Mesenchymal stem cell (in vitro differentiated cells and primary cell): Measurements from ENCODE around the gene CDKN2B.

ENCODE experiments used
- DNase-seq: peaks from one replicate; pipeline ENCODE4 v3.0.0-alpha.2; 2013
- H2AFZ ChIP-seq: one replicate; pipeline ENCODE4 v1.6.1; 2013; ENCODE audit warnings: low read depth, mild to moderate bottlenecking, control low read depth, inconsistent platforms, low read length, moderate library complexity
- H2AK5ac ChIP-seq: 2 replicates; pipeline ENCODE4 v1.6.1; 2013; ENCODE audit warnings: low read length, moderate library complexity, mild to moderate bottlenecking, inconsistent platforms; ENCODE audit not compliant: severe bottlenecking
- H2BK120ac ChIP-seq: one replicate; pipeline ENCODE4 v1.6.1; 2013; ENCODE audit warnings: low read depth, mild to moderate bottlenecking, inconsistent platforms, low read length, moderate library complexity
- H2BK12ac ChIP-seq, 2 experiments: one replicate each; pipeline ENCODE4 v1.6.1; 2013; ENCODE audit warnings: inconsistent platforms in 2 of 2, low read length in 2 of 2, mild to moderate bottlenecking in 2 of 2, moderate library complexity in 2 of 2, control low read depth in 1 of 2
- H2BK15ac ChIP-seq: one replicate; pipeline ENCODE4 v1.6.1; 2013; ENCODE audit warnings: mild to moderate bottlenecking, low read depth, inconsistent platforms; ENCODE audit not compliant: poor library complexity, severe bottlenecking
- H2BK5ac ChIP-seq: 2 replicates; pipeline ENCODE4 v1.6.1; 2013; ENCODE audit warnings: low read depth, mild to moderate bottlenecking, low read length, control low read depth, inconsistent platforms; ENCODE audit not compliant: poor library complexity, severe bottlenecking
- H3K14ac ChIP-seq, 2 experiments: one replicate each; pipeline ENCODE4 v1.6.1; 2013; ENCODE audit warnings: inconsistent platforms in 2 of 2, low read length in 2 of 2, control low read depth in 1 of 2, mild to moderate bottlenecking in 1 of 2, moderate library complexity in 1 of 2
- H3K18ac ChIP-seq, 2 experiments: one replicate each; pipeline ENCODE4 v1.6.1; 2013; ENCODE audit warnings: inconsistent platforms in 2 of 2, low read length in 2 of 2, control low read depth in 1 of 2, low read depth in 1 of 2, mild to moderate bottlenecking in 1 of 2
- H3K23ac ChIP-seq, 2 experiments: one replicate each; pipeline ENCODE4 v1.6.1; 2013; ENCODE audit warnings: inconsistent platforms in 2 of 2, low read length in 2 of 2, mild to moderate bottlenecking in 2 of 2, moderate library complexity in 2 of 2, control low read depth in 1 of 2
- H3K27ac ChIP-seq: 2 replicates; pipeline ENCODE4 v1.5.1; 2013; ENCODE audit warnings: mild to moderate bottlenecking, moderate library complexity, low read length, control low read depth, inconsistent platforms; ENCODE audit not compliant: poor library complexity, severe bottlenecking
- H3K27me3 ChIP-seq, 2 experiments: 2 replicates each; pipeline versions ENCODE4 v1.6.1 to v1.7.0; 2013; ENCODE audit warnings: low read length in 2 of 2, mild to moderate bottlenecking in 2 of 2, moderate library complexity in 2 of 2, control low read depth in 1 of 2, inconsistent platforms in 1 of 2; ENCODE audit not compliant: control insufficient read depth in 1 of 2, insufficient read depth in 1 of 2
- H3K36me3 ChIP-seq, 2 experiments: 2 replicates each; pipeline versions ENCODE4 v1.6.1 to v1.7.0; 2013; ENCODE audit warnings: low read length in 2 of 2, control low read depth in 1 of 2, inconsistent platforms in 1 of 2, low read depth in 1 of 2, mild to moderate bottlenecking in 1 of 2; ENCODE audit not compliant: insufficient read depth in 2 of 2, control insufficient read depth in 1 of 2
- H3K4ac ChIP-seq, 2 experiments: one replicate each; pipeline ENCODE4 v1.6.1; 2013; ENCODE audit warnings: inconsistent platforms in 2 of 2, low read length in 2 of 2, mild to moderate bottlenecking in 2 of 2, moderate library complexity in 2 of 2, control low read depth in 1 of 2, low read depth in 1 of 2
- H3K4me1 ChIP-seq: 2 replicates; pipeline ENCODE4 v1.6.1; 2013; ENCODE audit warnings: low read depth, low read length, control low read depth; ENCODE audit not compliant: control insufficient read depth, insufficient read depth
- H3K4me2 ChIP-seq: 2 replicates; pipeline ENCODE4 v1.6.1; 2013; ENCODE audit warnings: low read length, mild to moderate bottlenecking, inconsistent platforms; ENCODE audit not compliant: poor library complexity, severe bottlenecking
- H3K4me3 ChIP-seq, 2 experiments: 2 replicates each; pipeline versions ENCODE4 v1.5.1 to v1.7.0; 2013; ENCODE audit warnings: low read length in 2 of 2, mild to moderate bottlenecking in 2 of 2, control low read depth in 1 of 2, low read depth in 1 of 2; ENCODE audit not compliant: insufficient read depth in 1 of 2
- H3K79me1 ChIP-seq: replicated peaks from 2 replicates; pipeline ENCODE4 v1.6.1; 2013; ENCODE audit warnings: mild to moderate bottlenecking, control low read depth, low read length, inconsistent platforms; ENCODE audit not compliant: poor library complexity, severe bottlenecking
- H3K9ac ChIP-seq: 2 replicates; pipeline ENCODE4 v1.7.0; 2013; ENCODE audit warnings: mild to moderate bottlenecking, low read length, moderate library complexity
- H3K9me3 ChIP-seq: 2 replicates; pipeline ENCODE4 v1.7.0; 2013; ENCODE audit warnings: mild to moderate bottlenecking, low read length; ENCODE audit not compliant: control insufficient read depth
- H4K8ac ChIP-seq: one replicate; pipeline ENCODE4 v1.6.1; 2013; ENCODE audit warnings: inconsistent platforms, mild to moderate bottlenecking, low read length, moderate library complexity
- H4K91ac ChIP-seq: one replicate; pipeline ENCODE4 v1.6.1; 2013; ENCODE audit warnings: mild to moderate bottlenecking, low read length, inconsistent platforms
- WGBS: methylation state at CpG from one replicate; pipeline ENCODE4 v1.1.7; 2013; ENCODE audit warnings: mixed read lengths; 5-methylcytosine and 5-hydroxymethylcytosine counted together

Gene CDKN2B

GRCh38 chr9:21972361-21972760 is 36.7 kb downstream of the CDKN2B start:
- Histone ChIP-seq H3K9ac (no peak overlapping the region), H4K91ac (no peak overlapping the region), H2BK12ac (no peak overlapping the region), H2AK5ac (no peak overlapping the region), H2BK120ac (no peak overlapping the region), H2BK5ac (no peak overlapping the region), H3K9me3 (no peaks in the 10 kb centered on the region), H3K36me3 (peaks cover 6 to 24% of the 10 kb centered on the region in 2 experiments), H4K8ac (no peak overlapping the region), H2BK15ac (no peak overlapping the region), H3K27ac (no peak overlapping the region), H3K4me1 (peaks cover 20% of the 10 kb centered on the region), H3K23ac (no peak overlapping the region), H3K4ac (no peak overlapping the region), H3K4me2 (peak overlapping the region; percentile 12), H3K27me3 (peaks cover 43 to 100% of the 10 kb centered on the region in 2 experiments), H2AFZ (no peak overlapping the region), H3K18ac (no peak overlapping the region), H3K79me1 (peaks cover 13% of the 10 kb centered on the region), H3K4me3 (peak overlapping the region in 1 of 2 experiments; percentile 85), H3K14ac (no peak overlapping the region)
- DNase-seq: no peak

GRCh38 chr9:21970800-21971640 is 38.1 kb downstream of the CDKN2B start:
- H3K4ac ChIP-seq: peak overlapping the region in 1 of 2 experiments; percentile 33
- H3K36me3 ChIP-seq: peaks cover 6 to 29% of the 10 kb centered on the region in 2 experiments
- H3K27me3 ChIP-seq: peaks cover 47 to 94% of the 10 kb centered on the region in 2 experiments
- peak overlapping the region in 1 of 2 experiments; percentile 33 for H3K4me3 ChIP-seq
- no peak overlapping the region for H4K8ac ChIP-seq
- peak overlapping the region; percentile 21 for H2BK15ac ChIP-seq
- H3K79me1 ChIP-seq: peaks cover 13% of the 10 kb centered on the region
- H3K4me2 ChIP-seq: peak overlapping the region; percentile 55
- H3K18ac ChIP-seq: peak overlapping the region in 1 of 2 experiments; percentile 5
- H4K91ac ChIP-seq: no peak overlapping the region
- WGBS: 6% methylated on average over 44 of the region's 45 CpGs
- peaks cover 19% of the 10 kb centered on the region for H3K4me1 ChIP-seq
- H3K9me3 ChIP-seq: no peaks in the 10 kb centered on the region
- no peak overlapping the region for H2BK5ac ChIP-seq
- no peak overlapping the region for H2AK5ac ChIP-seq
- H2AFZ ChIP-seq: no peak overlapping the region
- H3K14ac ChIP-seq: peak overlapping the region in 1 of 2 experiments; percentile 26
- peak overlapping the region in 1 of 2 experiments; percentile 83 for H3K23ac ChIP-seq
- no peak overlapping the region for H3K9ac ChIP-seq
- peak overlapping the region in 1 of 2 experiments; percentile 48 for H2BK12ac ChIP-seq
- no peak for DNase-seq
- H2BK120ac ChIP-seq: no peak overlapping the region
- no peak overlapping the region for H3K27ac ChIP-seq

GRCh38 chr9:21969951-21970799 is 38.9 kb downstream of the CDKN2B start:
- Histone ChIP-seq H3K4me3 (no peak overlapping the region), H3K79me1 (peaks cover 13% of the 10 kb centered on the region), H2AFZ (no peak overlapping the region), H3K4ac (no peak overlapping the region), H2BK5ac (no peak overlapping the region), H2AK5ac (no peak overlapping the region), H3K4me1 (peaks cover 25% of the 10 kb centered on the region), H3K4me2 (no peak overlapping the region), H3K23ac (peak overlapping the region in 1 of 2 experiments; percentile 23), H3K14ac (no peak overlapping the region), H4K91ac (no peak overlapping the region), H2BK12ac (no peak overlapping the region), H4K8ac (no peak overlapping the region), H3K27ac (no peak overlapping the region), H3K9ac (no peak overlapping the region), H3K36me3 (peaks cover 6 to 29% of the 10 kb centered on the region in 2 experiments), H3K18ac (no peak overlapping the region), H3K27me3 (peaks cover 47 to 86% of the 10 kb centered on the region in 2 experiments), H3K9me3 (no peaks in the 10 kb centered on the region), H2BK15ac (no peak overlapping the region), H2BK120ac (no peak overlapping the region)
- 39% methylated on average over 21 of the region's 24 CpGs for WGBS
- no peak for DNase-seq
